SH-SY5Y (cell line): ENCODE data around the gene CGRRF1.

Source experiments
- GATA2 ChIP-seq: IDR thresholded peaks from 2 replicates; pipeline ENCODE4 v1.6.1; 2011; ENCODE audit warnings: mild to moderate bottlenecking, low read depth, low read length
- GATA3 ChIP-seq: IDR thresholded peaks from 2 replicates; pipeline ENCODE4 v1.6.1; 2011; ENCODE audit warnings: low read depth, mild to moderate bottlenecking, low read length, moderate library complexity

GRCh38 chr14:54567639-54568561 lies 58.2 kb downstream of the CGRRF1 start:
- TF ChIP-seq GATA2 (no peak), GATA3 (no peak)
